Sigmoid colon (tissue), 7 donors: Measurements from ENCODE around the gene GOSR1. TPM values are rescaled to one million over a fixed set of nuclear protein-coding genes. Genes with fewer than 3 reads are reported as not detected.
"Not testable (repeated sequence)": the region's sequence is repeated elsewhere in the genome, so short reads cannot be mapped to it uniquely, and the experiment has no call there.

Experiments used
- DNase-seq: peaks from one replicate; pipeline ENCODE4 v3.0.0-alpha.2; 2019
- H3K27ac ChIP-seq, 4 donors: fragments of 200-600 bp; sonication (generic); one replicate each; pipeline ENCODE4 v1.5.1; 2016 to 2019; ENCODE audit warnings: mild to moderate bottlenecking in 1 of 4
- H3K27me3 ChIP-seq, 3 donors: fragments of 200-600 bp; sonication (generic); one replicate each; pipeline ENCODE4 v1.5.1; 2019; ENCODE audit warnings: mild to moderate bottlenecking in 1 of 3
- H3K36me3 ChIP-seq, 4 donors: fragments of 200-600 bp; sonication (generic); one replicate each; pipeline ENCODE4 v1.5.1; 2016 to 2019
- H3K4me1 ChIP-seq, 4 donors: fragments of 200-600 bp; sonication (generic); one replicate each; pipeline ENCODE4 v1.5.1; 2017 to 2019
- H3K4me3 ChIP-seq, 4 donors: fragments of 200-600 bp; sonication (generic); one replicate each; pipeline ENCODE4 v1.5.1; 2017 to 2019; ENCODE audit warnings: mild to moderate bottlenecking in 2 of 4, moderate library complexity in 1 of 4
- H3K9me3 ChIP-seq, 4 donors: fragments of 200-600 bp in 3 of 4; sonication (generic) in 3 of 4; one replicate each; pipeline versions ENCODE4 v1.5.1 to v1.6.1; 2013 to 2019
- CTCF ChIP-seq, 4 experiments: fragments of 450-650 bp in 3 of 4; fragments of 200-600 bp in 1 of 4; IDR thresholded peaks; one replicate each; pipeline ENCODE4 v1.5.1; 2016 to 2019; ENCODE audit warnings: antibody characterized with exemption in 4 of 4, mild to moderate bottlenecking in 3 of 4, moderate library complexity in 2 of 4
- EP300 ChIP-seq, 4 donors: sonication (generic); formaldehyde crosslinking; IDR thresholded peaks; one replicate each; pipeline ENCODE4 v1.6.1; 2017; ENCODE audit warnings: antibody characterized with exemption in 4 of 4
- POLR2A ChIP-seq, 2 donors: fragments of 450-650 bp; IDR thresholded peaks; one replicate each; pipeline ENCODE4 v1.6.1; 2016; ENCODE audit warnings: antibody characterized with exemption in 2 of 2, mild to moderate bottlenecking in 2 of 2, moderate library complexity in 2 of 2
- POLR2AphosphoS5 ChIP-seq, 4 donors: sonication (generic); formaldehyde crosslinking; IDR thresholded peaks; one replicate each; pipeline ENCODE4 v1.6.1; 2017; ENCODE audit warnings: antibody characterized with exemption in 4 of 4
- WGBS, 2 donors: extraction: QIAGEN DNeasy Blood & Tissue Kit; methylation state at CpG; one replicate each; pipeline ENCODE4 v1.1.7; 2013; 5-methylcytosine and 5-hydroxymethylcytosine counted together
- intact Hi-C: fragments of 100-400 bp; cut with DNase I; formaldehyde crosslinking; loops from one replicate; pipeline ENCODE4 v1.15.1; 2023
- polyA plus RNA-seq, 3 donors: library from polyadenylated mRNA; stranded (reverse); fragments of 200-250 nt; gene quantifications; one replicate each; pipeline ENCODE4 v1.2.3, GENCODE V29; 2013
- total RNA-seq, 4 donors: library from RNA; depleted of rRNA; stranded (reverse); fragments of >200 nt; gene quantifications; one replicate each; pipeline ENCODE4 v1.1.0, GENCODE V29; 2016
- donor health status: healthy with polysubstance abuse.
- donor health status: Bipolar disorder and iron deficiency.
- donor health status: healthy.

The GOSR1 gene
- total and polyA plus RNA-seq, 7 donors, result 11.4 to 51.3 (median 28.2) TPM

GRCh38 chr17:30524847-30525246, 47.6 kb downstream of the GOSR1 start:
- TF ChIP-seq POLR2A (IDR thresholded peaks at IDR 0.05) (no peak), CTCF (IDR thresholded peaks at IDR 0.05) (no peak), EP300 (IDR thresholded peaks at IDR 0.05) (no peak), POLR2AphosphoS5 (IDR thresholded peaks at IDR 0.05) (peak in 1 of 4 donors; percentile 14)
- peak overlapping the region in 2 of 4 donors; percentile 9 to 25 for H3K27ac ChIP-seq
- no peak for DNase-seq
- no peaks in the 10 kb centered on the region for H3K27me3 ChIP-seq
- H3K4me3 ChIP-seq, result no peak overlapping the region
- peaks cover 0 to 26% (median 17%) of the 10 kb centered on the region in 4 donors for H3K4me1 ChIP-seq
- intact Hi-C loops, result no loop called here
- H3K36me3 ChIP-seq, result peaks cover 0 to 32% (median 17%) of the 10 kb centered on the region in 4 donors
- WGBS, 2 donors, result 28 to 64% methylated on average over 3 of the region's 3 CpGs
- no peaks in the 10 kb centered on the region for H3K9me3 ChIP-seq

- peaks cover 0 to 21% (median 11%) of the 10 kb centered on the region in 4 donors for H3K36me3 ChIP-seq
- H3K9me3 ChIP-seq, result no peaks in the 10 kb centered on the region
- no peak overlapping the region for H3K4me3 ChIP-seq
- 95 to 96% methylated on average over 2 of the region's 2 CpGs for WGBS, 2 donors
- peaks cover 0 to 19% (median 13%) of the 10 kb centered on the region in 4 donors for H3K4me1 ChIP-seq
- DNase-seq, result no peak
- intact Hi-C loops, result no loop called here
- H3K27ac ChIP-seq, result no peak overlapping the region
- no peaks in the 10 kb centered on the region for H3K27me3 ChIP-seq
- TF ChIP-seq POLR2AphosphoS5 (IDR thresholded peaks at IDR 0.05) (no peak), CTCF (IDR thresholded peaks at IDR 0.05) (no peak), EP300 (IDR thresholded peaks at IDR 0.05) (no peak), POLR2A (IDR thresholded peaks at IDR 0.05) (no peak)
Measured at GRCh38 chr17:30526401-30526800, 49.2 kb downstream of the GOSR1 start.

- DNase-seq, H3K27ac ChIP-seq, intact Hi-C loops, H3K27me3 ChIP-seq, H3K9me3 ChIP-seq, H3K36me3 ChIP-seq, H3K4me3 ChIP-seq: not testable (repeated sequence)
- WGBS, 2 donors, result 88 to 93% methylated on average over 5 of the region's 5 CpGs
- H3K4me1 ChIP-seq, result peaks cover 0 to 19% (median 13%) of the 10 kb centered on the region in 4 donors
Measured at GRCh38 chr17:30528701-30529100, 51.5 kb downstream of the GOSR1 start.

GRCh38 chr17:30530346-30531025, 53.3 kb downstream of the GOSR1 start:
- Histone ChIP-seq H3K4me3 (no peak overlapping the region), H3K27me3 (no peaks in the 10 kb centered on the region), H3K27ac (no peak overlapping the region), H3K36me3 (no peaks in the 10 kb centered on the region), H3K9me3 (no peaks in the 10 kb centered on the region), H3K4me1 (peaks cover 0 to 5% (median 2%) of the 10 kb centered on the region in 4 donors)
- DNase-seq, result no peak
- 97 to 98% methylated on average over 2 of the region's 2 CpGs for WGBS, 2 donors
- intact Hi-C loops, result no loop called here
- TF ChIP-seq POLR2A (IDR thresholded peaks at IDR 0.05) (no peak), POLR2AphosphoS5 (IDR thresholded peaks at IDR 0.05) (no peak), CTCF (IDR thresholded peaks at IDR 0.05) (no peak), EP300 (IDR thresholded peaks at IDR 0.05) (no peak)

GRCh38 chr17:30532871-30533270, 55.7 kb downstream of the GOSR1 start:
- no peak for DNase-seq
- H3K4me1 ChIP-seq, result no peaks in the 10 kb centered on the region
- no peaks in the 10 kb centered on the region for H3K9me3 ChIP-seq
- intact Hi-C loops, result no loop called here
- H3K27ac ChIP-seq, result no peak overlapping the region
- no peaks in the 10 kb centered on the region for H3K27me3 ChIP-seq
- no peak overlapping the region for H3K4me3 ChIP-seq
- no peak for TF ChIP-seq POLR2AphosphoS5 (IDR thresholded peaks at IDR 0.05)
- TF ChIP-seq EP300 (IDR thresholded peaks at IDR 0.05), result no peak
- TF ChIP-seq CTCF (IDR thresholded peaks at IDR 0.05), result no peak
- TF ChIP-seq POLR2A (IDR thresholded peaks at IDR 0.05), result no peak
- H3K36me3 ChIP-seq, result no peaks in the 10 kb centered on the region
- 79 to 84% methylated on average over 2 of the region's 2 CpGs for WGBS, 2 donors
